Activated CD4-positive, alpha-beta T cell treated with anti-CD3 and anti-CD28 coated beads for 36 hours (primary cell): ENCODE results near the gene KCNT2. TPM values are rescaled to one million over a fixed set of nuclear protein-coding genes. Genes with fewer than 3 reads are reported as not detected.
"Not testable (repeated sequence)": the region's sequence is repeated elsewhere in the genome, so short reads cannot be mapped to it uniquely, and the experiment has no call there.

ENCODE experiments used
- ATAC-seq: fragments of 200-7000 bp; cut with Tn5 transposase; one replicate; pipeline ENCODE4 v1.10.0; 2021; ENCODE audit warnings: mild to moderate bottlenecking, moderate library complexity
- CTCF ChIA-PET: fragments of 350-600 bp; sonication (Branson Sonifier 250); formaldehyde crosslinking; loops from one replicate; lab custom pipeline; 2021; ENCODE audit warnings: antibody characterized with exemption; lab: Charles Lee
- POLR2A ChIA-PET: fragments of 350-600 bp; sonication (Branson Sonifier 250); formaldehyde crosslinking; loops from one replicate; lab custom pipeline; 2021; ENCODE audit warnings: antibody characterized with exemption, inconsistent platforms; lab: Charles Lee
- DNase-seq: peaks from one replicate; pipeline ENCODE4 v3.0.0-alpha.2; 2020
- H3K27ac Mint-ChIP-seq: one replicate; pipeline ENCODE4 v1.8.0; 2021; ENCODE audit warnings: mixed read lengths
- H3K27me3 Mint-ChIP-seq: one replicate; pipeline ENCODE4 v1.8.0; 2021; ENCODE audit warnings: mixed read lengths
- H3K36me3 Mint-ChIP-seq: one replicate; pipeline ENCODE4 v1.8.0; 2021; ENCODE audit warnings: low read depth, mixed read lengths
- H3K4me1 Mint-ChIP-seq: one replicate; pipeline ENCODE4 v1.8.0; 2021; ENCODE audit warnings: mixed read lengths
- H3K4me3 Mint-ChIP-seq: one replicate; pipeline ENCODE4 v1.8.0; 2021; ENCODE audit warnings: mild to moderate bottlenecking, moderate library complexity, mixed read lengths
- H3K9me3 Mint-ChIP-seq: one replicate; pipeline ENCODE4 v1.8.0; 2021; ENCODE audit warnings: low read depth, mixed read lengths
- intact Hi-C, 2 experiments: fragments of 100-400 bp; cut with DNase I in 1 of 2; cut with micrococcal nuclease in 1 of 2; formaldehyde crosslinking; loops; one replicate each; pipeline versions ENCODE4 v1.14.2 to v1.15.1; 2022 to 2024; cut with DNase I, micrococcal nuclease
- total RNA-seq, 2 experiments: library from RNA; stranded (reverse); gene quantifications; one replicate each; pipeline ENCODE4 v1.2.3, GENCODE V29; 2021

The KCNT2 gene
- total RNA-seq, 2 experiments from 2014 or later, result 0.05 to 0.09 TPM

DNA sequence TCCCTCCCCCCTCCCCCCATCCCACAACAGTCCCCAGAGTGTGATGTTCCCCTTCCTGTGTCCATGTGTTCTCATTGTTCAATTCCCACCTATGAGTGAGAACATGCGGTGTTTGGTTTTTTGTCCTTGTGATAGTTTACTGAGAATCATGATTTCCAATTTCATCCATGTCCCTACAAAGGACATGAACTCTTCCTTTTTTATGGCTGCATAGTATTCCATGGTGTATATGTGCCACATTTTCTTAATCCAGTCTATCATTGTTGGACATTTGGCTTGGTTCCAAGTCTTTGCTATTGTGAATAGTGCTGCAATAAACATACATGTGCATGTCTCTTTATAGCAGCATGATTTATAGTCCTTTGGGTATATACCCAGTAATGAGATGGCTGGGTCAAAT lies 104.0 kb downstream of the KCNT2 start:
- H3K9me3 Mint-ChIP-seq, H3K27me3 Mint-ChIP-seq, POLR2A ChIA-PET, intact Hi-C loops, H3K27ac Mint-ChIP-seq, DNase-seq, H3K4me3 Mint-ChIP-seq, H3K4me1 Mint-ChIP-seq, H3K36me3 Mint-ChIP-seq, ATAC-seq, CTCF ChIA-PET: not testable (repeated sequence)

DNA sequence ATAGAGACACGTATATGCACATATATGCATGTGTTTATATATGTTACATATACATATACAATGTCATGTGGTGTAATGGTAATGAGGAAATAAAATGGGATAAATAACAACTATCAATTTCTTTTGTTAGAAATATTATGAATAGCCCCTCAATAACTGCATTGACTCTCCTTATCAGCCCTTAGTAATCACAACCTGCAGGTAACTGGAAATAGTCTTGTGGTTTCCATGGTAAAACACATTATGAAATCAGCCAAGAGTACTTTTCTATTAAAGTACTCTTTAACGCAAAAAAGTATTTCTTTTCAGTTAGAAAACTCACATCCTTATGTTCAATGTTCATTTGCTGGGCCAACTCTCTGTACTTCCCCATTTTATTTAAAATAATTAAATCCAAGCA lies 105.8 kb downstream of the KCNT2 start:
- ChIA-PET POLR2A (no interaction called here), CTCF (no interaction called here)
- H3K36me3 Mint-ChIP-seq, result no peaks in the 10 kb centered on the region
- DNase-seq, result no peak
- H3K27me3 Mint-ChIP-seq, result no peaks in the 10 kb centered on the region
- no peak overlapping the region for H3K4me3 Mint-ChIP-seq
- H3K9me3 Mint-ChIP-seq, result peaks cover 2% of the 10 kb centered on the region
- no peaks in the 10 kb centered on the region for H3K4me1 Mint-ChIP-seq
- intact Hi-C loops, result no loop called here
- no peak overlapping the region for H3K27ac Mint-ChIP-seq
- no peak for ATAC-seq

DNA sequence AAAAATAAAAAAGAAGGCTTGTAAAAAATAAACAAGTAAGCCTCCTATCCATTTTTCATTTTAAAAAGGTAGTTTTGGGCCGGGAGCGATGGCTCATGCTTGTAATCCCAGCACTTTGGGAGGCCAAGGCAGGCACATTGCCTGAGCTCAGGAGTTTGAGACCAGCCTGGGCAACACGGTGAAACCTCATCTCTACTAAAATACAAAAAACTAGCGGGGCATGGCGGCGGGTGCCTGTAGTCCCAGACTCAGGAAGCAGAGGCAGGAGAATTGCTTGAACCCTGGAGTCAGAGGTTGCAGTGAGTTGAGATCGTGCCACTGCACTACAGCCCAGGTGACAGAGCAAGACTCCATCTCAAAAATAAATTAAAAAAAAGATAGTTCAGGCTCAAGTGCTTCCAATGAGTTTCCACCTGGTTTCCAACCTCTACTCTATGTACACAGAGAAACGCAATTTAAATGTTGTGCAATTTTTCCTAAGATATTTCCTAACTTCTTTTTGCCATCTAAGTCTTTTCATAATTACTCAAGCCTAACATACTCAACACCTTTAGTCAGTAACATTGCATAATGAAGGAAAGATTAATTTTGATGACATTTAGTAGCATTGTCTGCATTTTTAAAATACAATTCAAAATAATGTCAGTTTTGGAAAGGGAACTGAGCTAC lies 106.3 kb downstream of the KCNT2 start:
- H3K27me3 Mint-ChIP-seq, result no peaks in the 10 kb centered on the region
- DNase-seq (no peak), ATAC-seq (no peak)
- CTCF ChIA-PET, result no interaction called here
- intact Hi-C loops, result no loop called here
- H3K4me3 Mint-ChIP-seq, result no peak overlapping the region
- POLR2A ChIA-PET, result no interaction called here
- no peak overlapping the region for H3K27ac Mint-ChIP-seq
- peaks cover 2% of the 10 kb centered on the region for H3K9me3 Mint-ChIP-seq
- no peaks in the 10 kb centered on the region for H3K36me3 Mint-ChIP-seq
- H3K4me1 Mint-ChIP-seq, result no peaks in the 10 kb centered on the region

DNA sequence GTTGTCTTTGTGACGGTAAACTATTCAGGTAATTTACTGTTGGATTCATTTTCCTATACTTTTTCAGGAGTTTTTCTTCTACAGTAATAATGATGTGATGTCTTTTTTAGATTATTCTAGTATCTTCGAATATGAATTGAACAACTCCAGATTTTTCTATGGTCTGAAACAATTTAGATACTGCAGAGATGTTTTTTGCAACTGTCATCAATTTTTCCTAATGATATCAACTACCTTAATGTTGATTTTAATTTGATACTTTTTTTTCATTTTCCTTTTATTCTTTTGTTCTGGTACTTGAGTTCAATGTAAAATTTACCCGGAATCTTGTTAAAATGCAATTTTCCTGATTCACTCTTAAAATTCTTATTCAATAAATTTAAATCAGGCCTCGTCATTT lies 110.4 kb downstream of the KCNT2 start:
- no peaks in the 10 kb centered on the region for H3K36me3 Mint-ChIP-seq
- no peak for ATAC-seq

DNA sequence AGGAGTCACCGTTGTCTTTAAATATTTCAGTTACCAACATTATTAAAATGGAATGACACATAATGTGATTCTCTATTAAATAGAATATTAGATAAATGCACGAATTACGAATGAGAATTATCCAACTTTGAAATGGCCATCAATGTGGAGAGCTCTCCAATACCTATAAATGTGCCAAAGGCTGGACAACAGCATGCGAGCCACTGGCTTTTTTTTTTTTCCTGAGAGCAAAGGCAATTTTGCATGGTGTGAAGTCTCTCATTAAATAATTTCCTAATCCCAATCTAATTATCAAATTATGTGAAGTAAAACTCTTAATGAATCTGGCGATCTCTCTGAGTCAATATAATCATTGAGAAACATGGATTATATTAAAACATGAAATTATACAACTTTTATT lies 113.5 kb downstream of the KCNT2 start:
- no peaks in the 10 kb centered on the region for H3K27me3 Mint-ChIP-seq
- no peak overlapping the region for H3K4me3 Mint-ChIP-seq
- CTCF ChIA-PET, result no interaction called here
- no peaks in the 10 kb centered on the region for H3K9me3 Mint-ChIP-seq
- no peak for DNase-seq
- H3K27ac Mint-ChIP-seq, result no peak overlapping the region
- no peaks in the 10 kb centered on the region for H3K4me1 Mint-ChIP-seq
- POLR2A ChIA-PET, result no interaction called here
- intact Hi-C loops, result no loop called here
- H3K36me3 Mint-ChIP-seq, result no peaks in the 10 kb centered on the region
- no peak for ATAC-seq

More for the DNA sequence above, 110.4 kb downstream of the KCNT2 start:
- H3K4me3 Mint-ChIP-seq, result no peak overlapping the region
- CTCF ChIA-PET, result no interaction called here
- DNase-seq, result no peak
- H3K9me3 Mint-ChIP-seq, result peaks cover 2% of the 10 kb centered on the region
- no peaks in the 10 kb centered on the region for H3K27me3 Mint-ChIP-seq
- intact Hi-C loops, result no loop called here
- POLR2A ChIA-PET, result no interaction called here
- no peak overlapping the region for H3K27ac Mint-ChIP-seq
- H3K4me1 Mint-ChIP-seq, result no peaks in the 10 kb centered on the region

DNA sequence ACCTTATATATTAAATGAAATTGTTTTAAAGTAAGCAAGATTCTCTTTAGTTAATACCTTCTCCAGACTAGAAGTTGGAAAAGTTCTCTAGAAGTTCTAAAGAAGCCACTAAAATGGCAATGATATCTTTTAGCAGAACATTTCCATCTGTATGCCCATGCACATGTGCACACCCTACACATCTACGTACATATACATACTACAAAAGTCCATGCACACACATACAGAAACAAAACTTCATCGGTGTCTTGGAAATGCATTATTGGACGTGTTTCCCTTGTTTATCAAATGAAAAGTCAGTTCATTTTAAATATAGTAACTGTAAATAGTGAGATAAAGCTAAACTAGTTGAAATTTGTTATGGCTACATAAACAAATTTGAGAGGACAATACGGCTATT lies 114.4 kb downstream of the KCNT2 start:
- Mint-ChIP-seq H3K4me3 (no peak overlapping the region), H3K27ac (no peak overlapping the region), H3K36me3 (no peaks in the 10 kb centered on the region), H3K27me3 (no peaks in the 10 kb centered on the region), H3K4me1 (no peaks in the 10 kb centered on the region), H3K9me3 (no peaks in the 10 kb centered on the region)
- ATAC-seq, result no peak
- POLR2A ChIA-PET, result no interaction called here
- DNase-seq, result no peak
- CTCF ChIA-PET, result interaction anchor here (0.7 kb wide), 1 partner anchor 91 kb away, joined by 4 read pairs; no protein-coding TSS in a partner anchor
- intact Hi-C loops, result no loop called here

DNA sequence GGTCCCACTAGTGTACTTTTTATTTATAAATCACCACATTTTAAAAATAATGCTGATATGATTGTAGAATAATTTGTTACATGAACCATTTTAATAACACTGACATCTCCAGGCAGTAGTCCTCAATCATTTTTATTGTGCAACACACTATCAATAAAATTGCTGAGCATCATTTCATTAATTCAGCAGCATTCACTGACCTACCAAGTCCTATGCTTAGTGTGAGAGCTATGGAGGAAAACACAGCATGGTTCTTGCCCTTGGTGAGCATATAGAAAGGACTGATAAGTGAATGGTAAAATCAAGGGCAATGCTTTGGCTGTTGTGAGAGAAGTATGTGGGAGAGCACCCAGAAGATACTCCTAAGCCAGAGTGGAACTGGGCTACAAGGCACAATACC lies 119.7 kb downstream of the KCNT2 start:
- ChIA-PET POLR2A (no interaction called here), CTCF (no interaction called here)
- H3K27me3 Mint-ChIP-seq, result no peaks in the 10 kb centered on the region
- DNase-seq, result no peak
- no peaks in the 10 kb centered on the region for H3K4me1 Mint-ChIP-seq
- H3K36me3 Mint-ChIP-seq, result no peaks in the 10 kb centered on the region
- H3K27ac Mint-ChIP-seq, result no peak overlapping the region
- no peak for ATAC-seq
- H3K4me3 Mint-ChIP-seq, result no peak overlapping the region
- H3K9me3 Mint-ChIP-seq, result no peaks in the 10 kb centered on the region
- intact Hi-C loops, result no loop called here

DNA sequence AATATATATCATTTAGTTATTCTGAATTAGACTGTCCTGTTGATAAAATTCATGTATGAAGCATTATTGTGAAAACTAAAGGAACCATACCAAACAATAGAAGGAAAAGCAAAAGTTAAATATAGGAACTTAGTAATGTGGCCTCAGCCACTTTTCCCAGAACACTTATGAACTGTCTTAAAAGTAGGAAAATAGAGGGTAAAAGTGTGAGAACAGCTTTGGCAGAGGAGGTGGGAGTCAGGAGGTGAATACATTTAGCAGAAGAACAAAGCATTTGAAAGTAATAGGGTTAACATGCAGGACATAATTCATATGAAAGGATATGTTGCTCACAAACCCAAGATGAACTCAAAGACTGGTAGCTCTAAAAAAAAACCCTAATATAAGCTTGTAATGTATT lies 121.9 kb downstream of the KCNT2 start:
- no peak for ATAC-seq
- Mint-ChIP-seq H3K4me3 (no peak overlapping the region), H3K4me1 (no peaks in the 10 kb centered on the region), H3K36me3 (no peaks in the 10 kb centered on the region), H3K9me3 (no peaks in the 10 kb centered on the region), H3K27me3 (no peaks in the 10 kb centered on the region), H3K27ac (no peak overlapping the region)
- intact Hi-C loops, result no loop called here
- ChIA-PET POLR2A (no interaction called here), CTCF (no interaction called here)
- DNase-seq, result no peak

DNA sequence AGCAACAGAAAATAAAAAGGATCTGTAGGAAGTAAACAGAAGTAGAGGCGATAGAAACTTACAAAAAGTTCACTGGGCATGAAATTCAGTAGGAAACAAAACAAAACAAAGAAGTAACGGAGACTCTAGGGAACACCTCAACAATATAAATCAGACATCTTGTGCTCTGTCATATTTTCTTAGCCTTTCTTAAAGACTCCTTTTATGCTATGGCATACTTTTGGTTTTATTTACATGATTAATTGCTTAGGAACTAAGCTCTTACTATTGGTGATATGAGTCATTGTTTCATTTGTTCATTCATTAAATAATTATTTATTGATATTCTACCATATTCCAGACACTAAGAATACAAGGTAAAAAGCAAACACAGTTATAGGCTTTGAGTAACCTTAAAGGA lies 126.6 kb downstream of the KCNT2 start:
- CTCF ChIA-PET, result interaction anchor here (1.3 kb wide), 1 partner anchor 99 kb away, joined by 3 read pairs; no protein-coding TSS in a partner anchor
- Mint-ChIP-seq H3K36me3 (no peaks in the 10 kb centered on the region), H3K4me1 (no peaks in the 10 kb centered on the region), H3K27me3 (no peaks in the 10 kb centered on the region), H3K4me3 (no peak overlapping the region), H3K9me3 (no peaks in the 10 kb centered on the region), H3K27ac (no peak overlapping the region)
- no peak for ATAC-seq
- DNase-seq, result no peak
- intact Hi-C loops, result no loop called here
- POLR2A ChIA-PET, result no interaction called here

DNA sequence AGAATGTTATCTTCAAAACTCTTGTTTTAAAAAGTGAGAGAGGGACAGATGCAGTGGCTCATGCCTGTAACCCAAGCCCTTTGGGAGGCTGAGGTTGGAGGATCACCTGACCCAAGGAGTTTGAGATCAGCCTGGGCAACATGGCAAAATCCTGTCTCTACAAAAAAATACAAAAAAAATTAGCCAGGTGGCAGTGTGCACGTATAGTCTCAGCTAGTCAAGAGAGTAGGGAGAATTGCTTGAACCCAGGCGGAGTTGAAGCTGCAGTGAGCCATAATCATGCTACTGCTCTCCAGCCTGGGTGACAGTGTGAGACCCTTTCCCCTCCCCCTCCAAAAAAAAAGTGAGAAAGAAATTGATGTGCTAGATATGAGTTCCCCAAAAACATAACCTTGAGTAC lies 131.0 kb downstream of the KCNT2 start:
- H3K36me3 Mint-ChIP-seq, result no peaks in the 10 kb centered on the region
- no peak overlapping the region for H3K27ac Mint-ChIP-seq

DNA sequence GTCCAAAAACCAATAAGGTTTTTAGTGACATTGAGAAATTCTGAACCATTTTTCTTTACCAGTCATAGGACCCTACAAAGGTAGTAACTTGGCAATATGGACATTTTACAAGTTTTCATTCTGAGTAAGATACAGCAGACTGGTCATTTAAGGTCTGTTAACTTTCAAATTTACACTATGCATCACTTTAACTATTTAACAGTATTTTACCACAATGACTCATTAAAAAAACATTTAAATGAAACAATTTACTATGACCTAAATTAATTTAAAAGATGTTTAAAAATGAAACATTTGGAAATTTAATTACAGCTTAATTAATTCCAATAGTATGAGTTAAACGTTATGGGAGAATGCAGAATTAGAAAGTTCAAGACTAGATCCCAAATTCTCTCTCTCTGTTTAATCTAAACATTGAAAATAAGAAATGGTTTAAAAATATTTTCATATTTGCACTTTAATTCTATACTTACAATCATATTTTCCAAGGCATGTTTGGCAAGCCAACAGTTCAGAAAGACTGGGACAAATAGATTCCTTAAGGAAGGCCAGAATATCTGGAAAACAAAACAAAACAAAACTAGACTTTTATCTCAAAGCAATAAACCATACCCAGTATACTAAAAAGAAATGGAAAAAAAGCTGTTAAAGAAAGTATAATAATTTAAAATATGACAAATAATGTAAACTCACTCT lies 140.9 kb downstream of the KCNT2 start:
- intact Hi-C loops, result no loop called here
- CTCF ChIA-PET, result interaction anchor here (0.6 kb wide), 1 partner anchor 29 kb away, joined by 3 read pairs; no protein-coding TSS in a partner anchor
- no peak for ATAC-seq

More for the DNA sequence above, 131.0 kb downstream of the KCNT2 start:
- ChIA-PET CTCF (no interaction called here), POLR2A (no interaction called here)
- DNase-seq (no peak), ATAC-seq (no peak)
- H3K9me3 Mint-ChIP-seq, result no peaks in the 10 kb centered on the region
- intact Hi-C loops, result no loop called here
- H3K4me1 Mint-ChIP-seq, result no peaks in the 10 kb centered on the region
- no peak overlapping the region for H3K4me3 Mint-ChIP-seq
- no peaks in the 10 kb centered on the region for H3K27me3 Mint-ChIP-seq

DNA sequence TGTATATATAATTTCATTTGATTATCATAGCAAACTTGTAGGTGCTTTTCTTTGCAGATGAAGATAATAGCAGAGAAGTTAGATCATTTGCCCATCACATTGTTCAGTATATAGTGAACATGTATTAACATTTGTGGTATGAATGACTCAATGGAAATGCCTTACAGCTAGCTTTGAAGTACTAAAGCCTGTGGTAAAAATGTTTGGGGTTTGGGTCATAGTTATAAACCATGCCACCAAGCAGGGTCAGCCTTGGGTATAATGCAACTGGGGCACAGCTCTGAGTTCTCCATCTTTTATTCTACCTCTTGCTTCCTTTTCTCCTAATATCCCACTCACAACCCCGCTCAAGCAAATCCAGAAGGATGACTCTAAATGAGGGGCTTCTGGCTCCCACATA lies 141.6 kb downstream of the KCNT2 start:
- Mint-ChIP-seq H3K4me1 (no peaks in the 10 kb centered on the region), H3K36me3 (no peaks in the 10 kb centered on the region), H3K27me3 (no peaks in the 10 kb centered on the region), H3K9me3 (no peaks in the 10 kb centered on the region), H3K4me3 (no peak overlapping the region), H3K27ac (no peak overlapping the region)
- DNase-seq (no peak), ATAC-seq (no peak)
- POLR2A ChIA-PET, result no interaction called here
- intact Hi-C loops, result no loop called here
- CTCF ChIA-PET, result no interaction called here

More for the DNA sequence above, 140.9 kb downstream of the KCNT2 start:
- no peak overlapping the region for H3K4me3 Mint-ChIP-seq
- no peaks in the 10 kb centered on the region for H3K9me3 Mint-ChIP-seq
- no peak for DNase-seq
- POLR2A ChIA-PET, result no interaction called here
- no peak overlapping the region for H3K27ac Mint-ChIP-seq
- H3K27me3 Mint-ChIP-seq, result no peaks in the 10 kb centered on the region
- H3K36me3 Mint-ChIP-seq, result no peaks in the 10 kb centered on the region
- H3K4me1 Mint-ChIP-seq, result no peaks in the 10 kb centered on the region
